ENCODE results near the gene ZNF664.

DNA sequence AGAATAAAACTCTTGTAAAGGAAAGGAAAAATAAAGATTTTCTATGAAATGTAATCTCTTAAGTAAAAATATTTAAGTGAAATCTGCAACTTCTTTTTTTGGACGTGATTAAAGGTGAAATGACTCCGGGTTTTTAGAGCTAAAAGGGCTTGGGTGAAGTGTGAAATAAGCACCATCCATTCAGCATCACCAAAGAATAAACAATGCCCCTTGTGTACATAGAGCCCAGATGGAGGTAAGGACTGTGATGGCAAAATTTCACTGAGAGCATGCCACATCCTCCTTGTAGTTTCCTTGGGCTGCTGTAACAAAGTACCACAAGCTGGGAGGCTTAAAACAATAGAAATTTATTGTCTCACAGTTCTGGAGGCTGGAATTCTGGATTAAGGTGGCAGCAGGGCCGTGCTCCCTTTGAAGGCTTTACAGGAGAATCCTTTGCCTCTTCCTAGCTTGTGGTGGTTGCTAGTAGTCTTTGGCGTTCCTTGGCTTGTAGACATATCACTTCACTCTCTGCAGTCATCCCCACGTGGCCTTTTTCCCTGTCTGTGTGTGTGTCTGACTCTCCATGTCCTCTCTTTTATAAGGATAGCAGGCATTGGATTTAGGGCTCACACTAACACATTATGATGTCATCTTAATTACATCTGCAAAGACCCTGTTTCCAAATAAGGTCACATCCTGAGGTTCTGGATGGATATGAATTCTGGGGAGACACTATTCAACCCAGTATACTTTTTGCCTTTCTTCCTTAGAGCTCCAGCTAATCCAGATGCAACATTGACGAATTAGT lies 24.2 kb downstream of the ZNF664 start:
- TF ChIP-seq CTCF (IDR thresholded peaks at IDR 0.05; ENCODE audit: low read depth, low read length) (no peak), EZH2phosphoT487 (IDR thresholded peaks at IDR 0.05; ENCODE audit: low read depth) (no peak)
